HepG2 (cell line): ENCODE data around the gene TRAF4. TPM values are rescaled to one million over a fixed set of nuclear protein-coding genes. Genes with fewer than 3 reads are reported as not detected.

Source experiments
- CCAR2 ChIP-seq: fragments of 200-400 bp; formaldehyde crosslinking; optimal IDR thresholded peaks from 2 replicates; pipeline ENCODE3; 2018; ENCODE audit warnings: low read depth, mild to moderate bottlenecking, low read length, moderate library complexity
- FOXM1 ChIP-seq: sonication (generic); formaldehyde crosslinking; IDR thresholded peaks from 2 replicates; pipeline ENCODE4 v1.5.0; 2020; ENCODE audit warnings: missing genetic modification reagents
- FOXO1 ChIP-seq: sonication (generic); formaldehyde crosslinking; IDR thresholded peaks from 2 replicates; pipeline ENCODE4 v1.4.0; 2020; ENCODE audit warnings: missing genetic modification reagents
- GZF1 ChIP-seq: sonication (generic); formaldehyde crosslinking; IDR thresholded peaks from 2 replicates; pipeline ENCODE4 v1.5.1; 2020; ENCODE audit warnings: mild to moderate bottlenecking, missing genetic modification reagents
- HOXA3 ChIP-seq: sonication (generic); formaldehyde crosslinking; IDR thresholded peaks from 2 replicates; pipeline ENCODE4 v1.5.0; 2020; ENCODE audit warnings: missing genetic modification reagents
- KLF16 ChIP-seq, 2 experiments: sonication (generic) in 1 of 2; formaldehyde crosslinking in 1 of 2; IDR thresholded peaks; 2 replicates each; pipeline versions ENCODE4 v1.6.1 to v1.8.0; 2016 to 2023; ENCODE audit warnings: missing genetic modification reagents in 2 of 2, missing compliant biosample characterization in 1 of 2
- MXD4 ChIP-seq: IDR thresholded peaks from 2 replicates; pipeline ENCODE4 v1.6.1; 2016; ENCODE audit warnings: mild to moderate bottlenecking, missing biosample characterization, missing genetic modification reagents
- NFATC3 ChIP-seq: sonication (generic); formaldehyde crosslinking; IDR thresholded peaks from 2 replicates; pipeline ENCODE4 v1.5.1; 2020; ENCODE audit warnings: mild to moderate bottlenecking, missing genetic modification reagents
- NFKBIZ ChIP-seq: IDR thresholded peaks from 2 replicates; pipeline ENCODE4 v1.6.1; 2018; ENCODE audit warnings: missing genetic modification reagents, missing compliant biosample characterization
- SP4 ChIP-seq: sonication (generic); formaldehyde crosslinking; IDR thresholded peaks from 2 replicates; pipeline ENCODE4 v1.8.1; 2023; ENCODE audit warnings: mild to moderate bottlenecking, missing genetic modification reagents
- SP5 ChIP-seq: IDR thresholded peaks from 2 replicates; pipeline ENCODE4 v1.6.1; 2016; ENCODE audit warnings: low read depth, borderline replicate concordance
- ZNF160 ChIP-seq: sonication (generic); formaldehyde crosslinking; IDR thresholded peaks from 2 replicates; pipeline ENCODE4 v1.8.0; 2022; ENCODE audit warnings: mild to moderate bottlenecking, inconsistent platforms, missing genetic modification reagents
- ZNF24 ChIP-seq: fragments of 450-650 bp; IDR thresholded peaks from 2 replicates; pipeline ENCODE4 v1.6.1; 2017; ENCODE audit warnings: antibody characterized with exemption, mild to moderate bottlenecking
- ZNF263 ChIP-seq: sonication (generic); formaldehyde crosslinking; IDR thresholded peaks from 2 replicates; pipeline ENCODE4 v1.4.0; 2020; ENCODE audit warnings: missing genetic modification reagents
- ZNF296 ChIP-seq: sonication (generic); formaldehyde crosslinking; conservative IDR thresholded peaks from 2 replicates; pipeline ENCODE4 v1.5.0; 2020; ENCODE audit warnings: mild to moderate bottlenecking, missing genetic modification reagents
- ZNF629 ChIP-seq: sonication (generic); formaldehyde crosslinking; conservative IDR thresholded peaks from 2 replicates; pipeline ENCODE4 v1.5.0; 2020; ENCODE audit warnings: missing genetic modification reagents
- polyA plus RNA-seq, 8 experiments: library from polyadenylated mRNA; depleted of rRNA in 3 of 8; stranded (reverse) in 7 of 8; unstranded in 1 of 8; fragments of >200 nt; fragmentation: Illumina TruSeq in 4 of 8; extraction: Trizol in 4 of 8; gene quantifications; 2 replicates each; pipeline versions ENCODE4 v1.2.1 to v1.2.3, GENCODE V29; 2011 to 2016; ENCODE audit warnings: low read depth in 4 of 8, missing spikeins in 1 of 8, mixed read lengths in 1 of 8; ENCODE audit not compliant: insufficient read depth in 1 of 8
- total RNA-seq, 5 experiments: library from RNA; depleted of rRNA; stranded (reverse); fragments of >200 nt; fragmentation: Illumina TruSeq; extraction: Trizol; gene quantifications; 2 replicates each; pipeline ENCODE4 v1.2.3, GENCODE V29; 2016; ENCODE audit warnings: low read depth in 1 of 5
- TF ChIP-seq, protein P1 (sequence below): sonication (generic); formaldehyde crosslinking; IDR thresholded peaks from 2 replicates; pipeline ENCODE4 v1.4.0; 2020; ENCODE audit warnings: mild to moderate bottlenecking, missing genetic modification reagents
- TF ChIP-seq, protein P2 (sequence below): sonication (generic); formaldehyde crosslinking; IDR thresholded peaks from 2 replicates; pipeline ENCODE4 v1.5.0; 2020; ENCODE audit warnings: mild to moderate bottlenecking, missing genetic modification reagents, borderline replicate concordance

The TRAF4 gene
- total and polyA plus RNA-seq, 2 of the 13 experiments (the other 11 are each of a cell fraction or from before 2014, with no cell fraction given), result 86.0 to 89.9 TPM

DNA sequence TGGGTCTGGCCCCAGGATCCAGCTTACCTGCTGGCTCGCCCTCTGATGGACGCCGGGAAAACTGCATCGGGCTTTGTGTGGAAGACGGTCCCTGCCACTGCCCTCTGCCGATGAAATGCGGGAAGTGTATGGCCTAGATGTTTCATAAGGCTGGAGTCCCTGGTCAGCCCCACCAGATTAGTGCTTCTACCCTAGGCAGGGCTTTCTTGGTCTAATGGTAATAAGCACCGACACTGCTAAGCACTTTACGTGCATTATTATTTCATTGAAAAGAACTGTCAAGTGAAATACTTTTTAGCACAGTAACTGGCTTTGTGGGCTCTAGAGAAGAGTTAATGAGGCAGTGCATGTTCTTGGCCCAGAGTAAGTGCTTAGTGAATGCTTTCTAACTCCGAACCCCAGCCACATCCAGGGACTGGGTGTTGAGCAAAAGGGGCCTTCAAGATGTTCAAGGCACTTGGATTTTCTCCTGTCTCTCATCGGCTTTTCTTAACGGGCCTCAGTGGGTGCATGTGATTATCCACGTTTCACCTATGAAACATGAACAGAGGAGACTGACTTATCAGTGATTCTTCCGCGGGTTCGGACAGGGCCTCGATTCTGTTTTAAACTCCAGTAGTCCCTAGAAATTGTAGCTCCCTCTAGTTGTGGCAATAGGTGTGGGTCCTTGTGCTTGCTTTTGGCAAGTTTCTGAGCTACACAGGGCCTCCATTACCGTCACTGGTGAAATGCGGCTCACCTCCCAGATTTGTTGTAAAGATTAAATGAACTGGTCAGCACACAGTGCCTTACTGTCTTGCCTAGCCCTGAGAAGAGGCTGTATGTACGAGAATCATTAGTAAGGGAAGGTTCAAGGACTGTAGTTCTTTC is 6.6 kb downstream of the TRAF4 start (continued):
- TF ChIP-seq, protein P1, sequence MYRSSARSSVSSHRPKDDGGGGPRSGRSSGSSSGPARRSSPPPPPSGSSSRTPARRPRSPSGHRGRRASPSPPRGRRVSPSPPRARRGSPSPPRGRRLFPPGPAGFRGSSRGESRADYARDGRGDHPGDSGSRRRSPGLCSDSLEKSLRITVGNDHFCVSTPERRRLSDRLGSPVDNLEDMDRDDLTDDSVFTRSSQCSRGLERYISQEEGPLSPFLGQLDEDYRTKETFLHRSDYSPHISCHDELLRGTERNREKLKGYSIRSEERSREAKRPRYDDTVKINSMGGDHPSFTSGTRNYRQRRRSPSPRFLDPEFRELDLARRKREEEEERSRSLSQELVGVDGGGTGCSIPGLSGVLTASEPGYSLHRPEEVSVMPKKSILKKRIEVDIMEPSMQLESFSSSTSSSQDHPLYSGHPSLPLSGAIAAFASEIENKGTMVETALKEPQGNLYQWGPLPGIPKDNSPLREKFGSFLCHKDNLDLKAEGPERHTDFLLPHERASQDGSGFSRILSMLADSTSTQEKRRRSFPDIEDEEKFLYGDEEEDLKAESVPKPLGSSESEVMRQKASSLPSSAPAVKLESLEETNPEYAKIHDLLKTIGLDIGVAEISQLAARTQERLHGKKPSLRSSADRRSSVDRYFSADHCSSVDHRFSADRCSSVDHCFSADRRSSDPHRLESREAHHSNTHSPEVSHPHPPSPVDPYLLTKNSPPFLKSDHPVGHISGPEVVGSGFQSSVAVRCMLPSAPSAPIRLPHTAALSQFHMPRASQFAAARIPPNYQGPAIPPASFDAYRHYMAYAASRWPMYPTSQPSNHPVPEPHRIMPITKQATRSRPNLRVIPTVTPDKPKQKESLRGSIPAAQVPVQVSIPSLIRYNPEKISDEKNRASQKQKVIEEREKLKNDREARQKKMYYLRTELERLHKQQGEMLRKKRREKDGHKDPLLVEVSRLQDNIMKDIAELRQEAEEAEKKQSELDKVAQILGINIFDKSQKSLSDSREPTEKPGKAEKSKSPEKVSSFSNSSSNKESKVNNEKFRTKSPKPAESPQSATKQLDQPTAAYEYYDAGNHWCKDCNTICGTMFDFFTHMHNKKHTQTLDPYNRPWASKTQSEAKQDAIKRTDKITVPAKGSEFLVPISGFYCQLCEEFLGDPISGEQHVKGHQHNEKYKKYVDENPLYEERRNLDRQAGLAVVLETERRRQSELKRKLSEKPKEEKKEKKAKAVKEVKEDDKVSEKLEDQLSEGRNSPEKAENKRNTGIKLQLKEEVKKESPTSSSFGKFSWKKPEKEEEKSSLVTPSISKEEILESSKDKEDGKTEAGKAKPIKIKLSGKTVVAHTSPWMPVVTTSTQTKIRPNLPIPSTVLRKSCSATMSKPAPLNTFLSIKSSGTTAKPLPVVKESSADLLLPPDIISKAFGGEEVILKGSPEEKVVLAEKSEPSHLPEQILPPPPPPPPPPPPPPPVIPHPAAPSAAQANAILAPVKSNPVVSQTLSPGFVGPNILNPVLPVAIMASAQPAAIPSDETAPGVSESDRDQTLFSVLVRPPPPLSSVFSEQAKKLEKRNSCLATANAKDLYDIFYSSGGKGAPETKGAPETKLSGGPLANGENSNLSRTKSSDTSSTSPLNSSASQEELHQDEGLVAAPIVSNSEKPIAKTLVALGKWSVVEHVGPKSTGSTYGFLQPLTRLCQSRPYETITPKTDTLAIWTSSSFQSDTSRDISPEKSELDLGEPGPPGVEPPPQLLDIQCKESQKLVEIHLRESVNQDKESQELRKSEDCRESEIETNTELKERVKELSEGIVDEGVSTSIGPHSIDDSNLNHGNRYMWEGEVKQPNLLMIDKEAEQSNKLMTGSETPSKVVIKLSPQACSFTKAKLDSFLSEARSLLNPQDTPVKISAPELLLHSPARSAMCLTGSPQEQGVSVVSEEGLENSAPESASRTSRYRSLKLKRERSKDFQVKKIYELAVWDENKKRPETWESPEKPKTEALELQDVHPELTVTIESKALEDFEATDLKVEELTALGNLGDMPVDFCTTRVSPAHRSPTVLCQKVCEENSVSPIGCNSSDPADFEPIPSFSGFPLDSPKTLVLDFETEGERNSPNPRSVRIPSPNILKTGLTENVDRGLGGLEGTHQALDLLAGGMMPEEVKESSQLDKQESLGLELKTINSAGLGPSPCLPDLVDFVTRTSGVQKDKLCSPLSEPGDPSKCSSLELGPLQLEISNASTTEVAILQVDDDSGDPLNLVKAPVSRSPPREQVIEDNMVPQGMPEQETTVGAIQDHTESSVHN (CRISPR knock-in tag), result no peak
- TF ChIP-seq KLF16 (CRISPR knock-in tag; IDR thresholded peaks at IDR 0.05) (peak in 1 of 2 experiments; percentile 43; a peak in 1 of 4 replicates), GZF1 (CRISPR knock-in tag) (no peak), HOXA3 (CRISPR knock-in tag) (peak; percentile 55), FOXM1 (CRISPR knock-in tag) (no peak), FOXO1 (CRISPR knock-in tag) (peak; percentile 59; the same call in 1 of the 2 replicates), ZNF24 (no peak), ZNF629 (CRISPR knock-in tag) (no peak), CCAR2 (no peak), MXD4 (CRISPR knock-in tag) (0 out of 2 replicates have a peak, but pooled peaks have one; percentile 46), SP5 (CRISPR knock-in tag) (0 out of 2 replicates have a peak, but pooled peaks have one; percentile 24), ZNF160 (no peak), NFATC3 (CRISPR knock-in tag) (no peak), ZNF263 (peak; percentile 32; the same call in 1 of the 2 replicates), SP4 (CRISPR knock-in tag) (no peak), NFKBIZ (no peak), ZNF296 (CRISPR knock-in tag) (no peak)
- TF ChIP-seq, protein P2, sequence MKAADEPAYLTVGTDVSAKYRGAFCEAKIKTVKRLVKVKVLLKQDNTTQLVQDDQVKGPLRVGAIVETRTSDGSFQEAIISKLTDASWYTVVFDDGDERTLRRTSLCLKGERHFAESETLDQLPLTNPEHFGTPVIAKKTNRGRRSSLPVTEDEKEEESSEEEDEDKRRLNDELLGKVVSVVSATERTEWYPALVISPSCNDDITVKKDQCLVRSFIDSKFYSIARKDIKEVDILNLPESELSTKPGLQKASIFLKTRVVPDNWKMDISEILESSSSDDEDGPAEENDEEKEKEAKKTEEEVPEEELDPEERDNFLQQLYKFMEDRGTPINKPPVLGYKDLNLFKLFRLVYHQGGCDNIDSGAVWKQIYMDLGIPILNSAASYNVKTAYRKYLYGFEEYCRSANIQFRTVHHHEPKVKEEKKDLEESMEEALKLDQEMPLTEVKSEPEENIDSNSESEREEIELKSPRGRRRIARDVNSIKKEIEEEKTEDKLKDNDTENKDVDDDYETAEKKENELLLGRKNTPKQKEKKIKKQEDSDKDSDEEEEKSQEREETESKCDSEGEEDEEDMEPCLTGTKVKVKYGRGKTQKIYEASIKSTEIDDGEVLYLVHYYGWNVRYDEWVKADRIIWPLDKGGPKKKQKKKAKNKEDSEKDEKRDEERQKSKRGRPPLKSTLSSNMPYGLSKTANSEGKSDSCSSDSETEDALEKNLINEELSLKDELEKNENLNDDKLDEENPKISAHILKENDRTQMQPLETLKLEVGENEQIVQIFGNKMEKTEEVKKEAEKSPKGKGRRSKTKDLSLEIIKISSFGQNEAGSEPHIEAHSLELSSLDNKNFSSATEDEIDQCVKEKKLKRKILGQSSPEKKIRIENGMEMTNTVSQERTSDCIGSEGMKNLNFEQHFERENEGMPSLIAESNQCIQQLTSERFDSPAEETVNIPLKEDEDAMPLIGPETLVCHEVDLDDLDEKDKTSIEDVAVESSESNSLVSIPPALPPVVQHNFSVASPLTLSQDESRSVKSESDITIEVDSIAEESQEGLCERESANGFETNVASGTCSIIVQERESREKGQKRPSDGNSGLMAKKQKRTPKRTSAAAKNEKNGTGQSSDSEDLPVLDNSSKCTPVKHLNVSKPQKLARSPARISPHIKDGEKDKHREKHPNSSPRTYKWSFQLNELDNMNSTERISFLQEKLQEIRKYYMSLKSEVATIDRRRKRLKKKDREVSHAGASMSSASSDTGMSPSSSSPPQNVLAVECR (CRISPR knock-in tag), result peak; percentile 54; the same call in 1 of the 2 replicates
